Testis (tissue), 3 donors: ENCODE data around the gene ADARB1. TPM values are rescaled to one million over a fixed set of nuclear protein-coding genes. Genes with fewer than 3 reads are reported as not detected.

Experiments used
- DNase-seq: peaks from one replicate; pipeline ENCODE4 v3.0.0-alpha.2; 2019
- H3K27ac ChIP-seq, 2 donors: fragments of 200-600 bp; sonication (generic); one replicate each; pipeline ENCODE4 v1.5.1; 2019
- H3K27me3 ChIP-seq: fragments of 200-600 bp; sonication (generic); one replicate; pipeline ENCODE4 v1.5.1; 2019
- H3K36me3 ChIP-seq: fragments of 200-600 bp; sonication (generic); one replicate; pipeline ENCODE4 v1.5.1; 2017; ENCODE audit warnings: low read depth; ENCODE audit errors: missing control alignments
- H3K4me1 ChIP-seq: fragments of 200-600 bp; sonication (generic); one replicate; pipeline ENCODE4 v1.5.1; 2019
- H3K4me3 ChIP-seq, 2 donors: fragments of 200-600 bp; sonication (generic); one replicate each; pipeline ENCODE4 v1.5.1; 2017 to 2019
- H3K9me3 ChIP-seq: fragments of 200-600 bp; sonication (generic); one replicate; pipeline ENCODE4 v1.5.1; 2017
- CTCF ChIP-seq, 3 experiments: fragments of 450-650 bp in 2 of 3; fragments of 200-600 bp in 1 of 3; sonication (generic) in 1 of 3; IDR thresholded peaks; one replicate each; pipeline ENCODE4 v1.5.1; 2016 to 2019; ENCODE audit warnings: antibody characterized with exemption in 3 of 3, mild to moderate bottlenecking in 2 of 3, moderate library complexity in 1 of 3
- POLR2A ChIP-seq: fragments of 450-650 bp; IDR thresholded peaks from one replicate; pipeline ENCODE4 v1.6.1; 2017; ENCODE audit warnings: antibody characterized with exemption, mild to moderate bottlenecking, moderate library complexity
- WGBS, 2 donors: methylation state at CpG; one replicate each; pipeline ENCODE4 v1.1.5; 2018; 5-methylcytosine and 5-hydroxymethylcytosine counted together
- intact Hi-C: fragments of 100-400 bp; cut with DNase I; formaldehyde crosslinking; loops from one replicate; pipeline ENCODE4 v1.15.1; 2023; ENCODE audit warnings: low total_unique reads
- polyA plus RNA-seq: library from polyadenylated mRNA; stranded (reverse); fragments of 350-450 nt; fragmentation: Illumina TruSeq; extraction: RNeasy Lipid Tissue Mini Kit (QIAGEN cat#74804); gene quantifications from one replicate; pipeline ENCODE4 v1.2.3, GENCODE V29; 2014; ENCODE audit warnings: low read depth, low replicate concordance; ENCODE audit not compliant: insufficient read depth
- total RNA-seq, 2 donors: library from RNA; depleted of rRNA; stranded (reverse); fragments of >200 nt; gene quantifications; one replicate each; pipeline ENCODE4 v1.2.3, GENCODE V29; 2016

Gene ADARB1
- total and polyA plus RNA-seq, 3 donors from 2014 or later: 17.6 to 23.0 (median 17.6) TPM

- H3K9me3 ChIP-seq: no peaks in the 10 kb centered on the region
- WGBS, 2 donors: 88 to 89% methylated on average over 11 of the region's 11 CpGs
- no peak overlapping the region for H3K4me3 ChIP-seq
- intact Hi-C loops: no loop called here
- H3K36me3 ChIP-seq: no peaks in the 10 kb centered on the region
- H3K27me3 ChIP-seq: no peaks in the 10 kb centered on the region
- no peak for DNase-seq
- TF ChIP-seq CTCF (IDR thresholded peaks at IDR 0.05): no peak
- TF ChIP-seq POLR2A: no peak
- no peaks in the 10 kb centered on the region for H3K4me1 ChIP-seq
- no peak overlapping the region for H3K27ac ChIP-seq
These were observed 21.1 kb downstream of the ADARB1 start for GRCh38 chr21:45095505-45095904.

GRCh38 chr21:45096217-45096616 lies 21.8 kb downstream of the ADARB1 start:
- Histone ChIP-seq H3K27me3 (no peaks in the 10 kb centered on the region), H3K4me3 (no peak overlapping the region), H3K36me3 (no peaks in the 10 kb centered on the region), H3K27ac (no peak overlapping the region), H3K4me1 (no peaks in the 10 kb centered on the region), H3K9me3 (no peaks in the 10 kb centered on the region)
- TF ChIP-seq POLR2A (no peak), CTCF (IDR thresholded peaks at IDR 0.05) (no peak)
- 80 to 86% methylated on average over 4 to 5 of the region's 5 CpGs for WGBS, 2 donors
- DNase-seq: no peak
- intact Hi-C loops: no loop called here

GRCh38 chr21:45097827-45098387 lies 23.5 kb downstream of the ADARB1 start:
- Histone ChIP-seq H3K27me3 (no peaks in the 10 kb centered on the region), H3K27ac (no peak overlapping the region), H3K4me1 (no peaks in the 10 kb centered on the region), H3K4me3 (no peak overlapping the region), H3K9me3 (no peaks in the 10 kb centered on the region), H3K36me3 (no peaks in the 10 kb centered on the region)
- 88 to 90% methylated on average over 12 of the region's 12 CpGs for WGBS, 2 donors
- no peak for TF ChIP-seq CTCF (IDR thresholded peaks at IDR 0.05)
- TF ChIP-seq POLR2A: no peak
- intact Hi-C loops: no loop called here
- DNase-seq: no peak

- no peak for DNase-seq
- Histone ChIP-seq H3K36me3 (no peaks in the 10 kb centered on the region), H3K27me3 (no peaks in the 10 kb centered on the region), H3K9me3 (no peaks in the 10 kb centered on the region), H3K27ac (no peak overlapping the region), H3K4me1 (no peaks in the 10 kb centered on the region), H3K4me3 (no peak overlapping the region)
- TF ChIP-seq CTCF (IDR thresholded peaks at IDR 0.05) (no peak), POLR2A (no peak)
- intact Hi-C loops: no loop called here
- 81 to 89% methylated on average over 4 of the region's 4 CpGs for WGBS, 2 donors
These were observed 24.5 kb downstream of the ADARB1 start for GRCh38 chr21:45098867-45099266.

- no peak overlapping the region for H3K27ac ChIP-seq
- peaks cover 4% of the 10 kb centered on the region for H3K4me1 ChIP-seq
These were observed 25.2 kb downstream of the ADARB1 start for GRCh38 chr21:45099571-45099970.

More at GRCh38 chr21:45099571-45099970, 25.2 kb downstream of the ADARB1 start:
- DNase-seq: no peak
- intact Hi-C loops: no loop called here
- Histone ChIP-seq H3K4me3 (no peak overlapping the region), H3K27me3 (no peaks in the 10 kb centered on the region), H3K9me3 (no peaks in the 10 kb centered on the region), H3K36me3 (no peaks in the 10 kb centered on the region)
- TF ChIP-seq CTCF (IDR thresholded peaks at IDR 0.05) (no peak), POLR2A (no peak)
- WGBS, 2 donors: 89 to 95% methylated on average over 3 of the region's 3 CpGs
